Measurements from ENCODE around the gene NRM.

GRCh38 chr6:30678964-30679726 lies 11.6 kb downstream of the NRM start:
- peak; percentile 99 for TF ChIP-seq CTCF (IDR thresholded peaks at IDR 0.05; ENCODE audit: borderline replicate concordance, extremely low read depth, low read length, poor library complexity, severe bottlenecking)
- TF ChIP-seq EZH2 (IDR thresholded peaks at IDR 0.05; ENCODE audit: borderline replicate concordance, low read depth, low read length, severe bottlenecking): no peak
